Activated naive CD8-positive, alpha-beta T cell treated with anti-CD3 and anti-CD28 coated beads for 36 hours (primary cell): ENCODE measurements around the gene ITFG1. TPM values are rescaled to one million over a fixed set of nuclear protein-coding genes. Genes with fewer than 3 reads are reported as not detected.
"Not testable (repeated sequence)": the region's sequence is repeated elsewhere in the genome, so short reads cannot be mapped to it uniquely, and the experiment has no call there.

Experiments
- DNase-seq: peaks from one replicate; pipeline ENCODE4 v3.0.0; 2021
- H3K27ac Mint-ChIP-seq: one replicate; pipeline ENCODE4 v1.8.0; 2022; ENCODE audit warnings: mild to moderate bottlenecking, moderate library complexity, mixed read lengths
- H3K27me3 Mint-ChIP-seq: one replicate; pipeline ENCODE4 v1.8.0; 2022; ENCODE audit warnings: mild to moderate bottlenecking, mixed read lengths
- H3K36me3 Mint-ChIP-seq: one replicate; pipeline ENCODE4 v1.8.0; 2021; ENCODE audit warnings: mild to moderate bottlenecking, mixed read lengths
- H3K4me1 Mint-ChIP-seq: one replicate; pipeline ENCODE4 v1.8.0; 2021; ENCODE audit warnings: mixed read lengths
- H3K4me3 Mint-ChIP-seq: one replicate; pipeline ENCODE4 v1.8.0; 2022; ENCODE audit warnings: mild to moderate bottlenecking, moderate library complexity, mixed read lengths
- H3K9me3 Mint-ChIP-seq: one replicate; pipeline ENCODE4 v1.8.0; 2022; ENCODE audit warnings: mixed read lengths
- total RNA-seq, 2 experiments: library from RNA; stranded (reverse); gene quantifications; one replicate each; pipeline ENCODE4 v1.2.3, GENCODE V29; 2021

Gene ITFG1
- total RNA-seq, 2 experiments from 2014 or later: 19.5 to 20.5 TPM

GRCh38 chr16:47463771-47464624 is 3.1 kb upstream of the ITFG1 start:
- no peaks in the 10 kb centered on the region for H3K27me3 Mint-ChIP-seq
- peaks cover 39% of the 10 kb centered on the region for H3K4me1 Mint-ChIP-seq
- H3K4me3 Mint-ChIP-seq: no peak overlapping the region
- no peak for DNase-seq
- no peaks in the 10 kb centered on the region for H3K9me3 Mint-ChIP-seq
- H3K36me3 Mint-ChIP-seq: peaks cover 8% of the 10 kb centered on the region
- H3K27ac Mint-ChIP-seq: no peak overlapping the region

- Mint-ChIP-seq H3K27ac (peak overlapping the region; percentile 91), H3K27me3 (no peaks in the 10 kb centered on the region), H3K36me3 (peaks cover 8% of the 10 kb centered on the region), H3K9me3 (no peaks in the 10 kb centered on the region), H3K4me3 (peak overlapping the region; percentile 86), H3K4me1 (peaks cover 48% of the 10 kb centered on the region)
- DNase-seq: no peak
Observed at GRCh38 chr16:47461598-47462266, 869 bp upstream of the ITFG1 start.

GRCh38 chr16:47460359-47460710 is 528 bp downstream of the ITFG1 start:
- DNase-seq: no peak
- H3K9me3 Mint-ChIP-seq: no peaks in the 10 kb centered on the region
- no peaks in the 10 kb centered on the region for H3K27me3 Mint-ChIP-seq
- peaks cover 8% of the 10 kb centered on the region for H3K36me3 Mint-ChIP-seq
- peak overlapping the region; percentile 86 for H3K4me3 Mint-ChIP-seq
- H3K4me1 Mint-ChIP-seq: peaks cover 47% of the 10 kb centered on the region
- H3K27ac Mint-ChIP-seq: peak overlapping the region; percentile 91

- Mint-ChIP-seq H3K27ac (peak overlapping the region; percentile 91), H3K36me3 (peaks cover 10% of the 10 kb centered on the region), H3K9me3 (no peaks in the 10 kb centered on the region), H3K4me3 (peak overlapping the region; percentile 86), H3K4me1 (peaks cover 43% of the 10 kb centered on the region), H3K27me3 (no peaks in the 10 kb centered on the region)
- DNase-seq: no peak
Observed at GRCh38 chr16:47459603-47460002, 1.3 kb downstream of the ITFG1 start.

- H3K27ac Mint-ChIP-seq: no peak overlapping the region
Observed at GRCh38 chr16:47458331-47458730, 2.5 kb downstream of the ITFG1 start.

GRCh38 chr16:47449788-47450187 is 11.1 kb downstream of the ITFG1 start:
- H3K4me3 Mint-ChIP-seq: no peak overlapping the region
- DNase-seq: no peak
- peaks cover 18% of the 10 kb centered on the region for H3K36me3 Mint-ChIP-seq
- H3K9me3 Mint-ChIP-seq: no peaks in the 10 kb centered on the region
- no peaks in the 10 kb centered on the region for H3K27me3 Mint-ChIP-seq
- peaks cover 16% of the 10 kb centered on the region for H3K4me1 Mint-ChIP-seq
- H3K27ac Mint-ChIP-seq: no peak overlapping the region

More at GRCh38 chr16:47458331-47458730, 2.5 kb downstream of the ITFG1 start:
- DNase-seq: no peak
- H3K9me3 Mint-ChIP-seq: no peaks in the 10 kb centered on the region
- H3K4me3 Mint-ChIP-seq: no peak overlapping the region
- peaks cover 41% of the 10 kb centered on the region for H3K4me1 Mint-ChIP-seq
- H3K27me3 Mint-ChIP-seq: no peaks in the 10 kb centered on the region
- peaks cover 18% of the 10 kb centered on the region for H3K36me3 Mint-ChIP-seq

GRCh38 chr16:47448830-47449575 is 11.9 kb downstream of the ITFG1 start:
- no peaks in the 10 kb centered on the region for H3K9me3 Mint-ChIP-seq
- H3K36me3 Mint-ChIP-seq: peaks cover 18% of the 10 kb centered on the region
- H3K4me3 Mint-ChIP-seq: no peak overlapping the region
- no peaks in the 10 kb centered on the region for H3K27me3 Mint-ChIP-seq
- H3K27ac Mint-ChIP-seq: no peak overlapping the region
- H3K4me1 Mint-ChIP-seq: peaks cover 14% of the 10 kb centered on the region
- DNase-seq: no peak

- H3K36me3 Mint-ChIP-seq: peaks cover 29% of the 10 kb centered on the region
- H3K27ac Mint-ChIP-seq: no peak overlapping the region
Observed at GRCh38 chr16:47446431-47446830, 14.4 kb downstream of the ITFG1 start.

GRCh38 chr16:47442884-47443283 is 18.0 kb downstream of the ITFG1 start:
- not testable (repeated sequence) for H3K27ac Mint-ChIP-seq, DNase-seq, H3K27me3 Mint-ChIP-seq, H3K4me3 Mint-ChIP-seq, H3K4me1 Mint-ChIP-seq
- Mint-ChIP-seq H3K9me3 (peaks cover 16% of the 10 kb centered on the region), H3K36me3 (peaks cover 44% of the 10 kb centered on the region)

More at GRCh38 chr16:47446431-47446830, 14.4 kb downstream of the ITFG1 start:
- Mint-ChIP-seq H3K27me3 (no peaks in the 10 kb centered on the region), H3K4me1 (peaks cover 8% of the 10 kb centered on the region), H3K9me3 (peaks cover 5% of the 10 kb centered on the region), H3K4me3 (no peak overlapping the region)
- no peak for DNase-seq

GRCh38 chr16:47440066-47440465 is 20.8 kb downstream of the ITFG1 start:
- Mint-ChIP-seq H3K9me3 (peaks cover 16% of the 10 kb centered on the region), H3K36me3 (peaks cover 50% of the 10 kb centered on the region)
- not testable (repeated sequence) for H3K4me3 Mint-ChIP-seq, H3K27me3 Mint-ChIP-seq, H3K27ac Mint-ChIP-seq, DNase-seq, H3K4me1 Mint-ChIP-seq

GRCh38 chr16:47434274-47434673 is 26.6 kb downstream of the ITFG1 start:
- not testable (repeated sequence) for H3K27me3 Mint-ChIP-seq, DNase-seq, H3K27ac Mint-ChIP-seq, H3K9me3 Mint-ChIP-seq, H3K4me3 Mint-ChIP-seq
- peaks cover 38% of the 10 kb centered on the region for H3K36me3 Mint-ChIP-seq
- H3K4me1 Mint-ChIP-seq: peaks cover 19% of the 10 kb centered on the region

- Mint-ChIP-seq H3K27me3 (no peaks in the 10 kb centered on the region), H3K4me1 (peaks cover 19% of the 10 kb centered on the region), H3K27ac (peak overlapping the region; percentile 44), H3K36me3 (peaks cover 32% of the 10 kb centered on the region), H3K4me3 (no peak overlapping the region), H3K9me3 (peaks cover 2% of the 10 kb centered on the region)
- DNase-seq: no peak
Observed at GRCh38 chr16:47431960-47432359, 28.9 kb downstream of the ITFG1 start.

GRCh38 chr16:47426806-47427205 is 34.1 kb downstream of the ITFG1 start:
- Mint-ChIP-seq H3K27ac (no peak overlapping the region), H3K4me1 (peaks cover 3% of the 10 kb centered on the region), H3K36me3 (peaks cover 53% of the 10 kb centered on the region), H3K4me3 (no peak overlapping the region), H3K9me3 (peaks cover under 1% of the 10 kb centered on the region), H3K27me3 (no peaks in the 10 kb centered on the region)
- no peak for DNase-seq

- Mint-ChIP-seq H3K36me3 (peaks cover 61% of the 10 kb centered on the region), H3K27ac (no peak overlapping the region), H3K9me3 (no peaks in the 10 kb centered on the region), H3K27me3 (no peaks in the 10 kb centered on the region), H3K4me1 (no peaks in the 10 kb centered on the region), H3K4me3 (no peak overlapping the region)
- DNase-seq: no peak
Observed at GRCh38 chr16:47424846-47425245, 36.0 kb downstream of the ITFG1 start.

- H3K4me1 Mint-ChIP-seq: peaks cover 3% of the 10 kb centered on the region
- H3K9me3 Mint-ChIP-seq: peaks cover 3% of the 10 kb centered on the region
- no peak overlapping the region for H3K27ac Mint-ChIP-seq
- H3K4me3 Mint-ChIP-seq: no peak overlapping the region
- no peak for DNase-seq
- peaks cover 45% of the 10 kb centered on the region for H3K36me3 Mint-ChIP-seq
- no peaks in the 10 kb centered on the region for H3K27me3 Mint-ChIP-seq
Observed at GRCh38 chr16:47416869-47417268, 44.0 kb downstream of the ITFG1 start.
